Muscle of leg (tissue), 11 donors: Measurements from ENCODE around the gene MATR3. TPM values are rescaled to one million over a fixed set of nuclear protein-coding genes. Genes with fewer than 3 reads are reported as not detected.
"Not testable (repeated sequence)": the region's sequence is repeated elsewhere in the genome, so short reads cannot be mapped to it uniquely, and the experiment has no call there.

ENCODE experiments used
- DNase-seq: peaks from one replicate; pipeline ENCODE4 v3.0.0; 2013
- H3K27ac ChIP-seq: one replicate; pipeline ENCODE4 v1.5.1; 2013; ENCODE audit warnings: mild to moderate bottlenecking, low read length, control low read depth
- H3K27me3 ChIP-seq: one replicate; pipeline ENCODE4 v1.6.1; 2013; ENCODE audit warnings: low read length; ENCODE audit not compliant: control insufficient read depth, insufficient read depth
- H3K36me3 ChIP-seq: one replicate; pipeline ENCODE4 v1.6.1; 2013; ENCODE audit warnings: low read length; ENCODE audit not compliant: control insufficient read depth, insufficient read depth
- H3K4me1 ChIP-seq: one replicate; pipeline ENCODE4 v1.6.1; 2013; ENCODE audit warnings: low read length; ENCODE audit not compliant: control insufficient read depth, insufficient read depth
- H3K4me3 ChIP-seq: one replicate; pipeline ENCODE4 v1.5.1; 2013; ENCODE audit warnings: low read length, control low read depth
- H3K9me3 ChIP-seq: replicated peaks from 2 replicates; pipeline ENCODE4 v1.6.1; 2013; ENCODE audit warnings: low read depth, low read length; ENCODE audit not compliant: control insufficient read depth
- WGBS: methylation state at CpG from one replicate; pipeline ENCODE4 v1.1.5; 2013; ENCODE audit warnings: missing lambda C conversion rate; ENCODE audit not compliant: insufficient coverage; 5-methylcytosine and 5-hydroxymethylcytosine counted together
- polyA plus RNA-seq, 8 donors: library from polyadenylated mRNA; unstranded; fragments of 120-200 nt; gene quantifications; one replicate each; pipeline versions ENCODE4 v1.2.1 to v1.2.3, GENCODE V29; 2013; ENCODE audit warnings: inconsistent platforms in 1 of 8, low replicate concordance in 1 of 8; ENCODE audit not compliant: insufficient read length in 8 of 8, insufficient read depth in 1 of 8
- total RNA-seq: library from RNA; stranded (reverse); fragments of 120-200 nt; gene quantifications from one replicate; pipeline ENCODE4 v1.2.4, GENCODE V29; 2013

The MATR3 gene
- total and polyA plus RNA-seq, 9 donors: 255 to 369 (median 304) TPM

DNA sequence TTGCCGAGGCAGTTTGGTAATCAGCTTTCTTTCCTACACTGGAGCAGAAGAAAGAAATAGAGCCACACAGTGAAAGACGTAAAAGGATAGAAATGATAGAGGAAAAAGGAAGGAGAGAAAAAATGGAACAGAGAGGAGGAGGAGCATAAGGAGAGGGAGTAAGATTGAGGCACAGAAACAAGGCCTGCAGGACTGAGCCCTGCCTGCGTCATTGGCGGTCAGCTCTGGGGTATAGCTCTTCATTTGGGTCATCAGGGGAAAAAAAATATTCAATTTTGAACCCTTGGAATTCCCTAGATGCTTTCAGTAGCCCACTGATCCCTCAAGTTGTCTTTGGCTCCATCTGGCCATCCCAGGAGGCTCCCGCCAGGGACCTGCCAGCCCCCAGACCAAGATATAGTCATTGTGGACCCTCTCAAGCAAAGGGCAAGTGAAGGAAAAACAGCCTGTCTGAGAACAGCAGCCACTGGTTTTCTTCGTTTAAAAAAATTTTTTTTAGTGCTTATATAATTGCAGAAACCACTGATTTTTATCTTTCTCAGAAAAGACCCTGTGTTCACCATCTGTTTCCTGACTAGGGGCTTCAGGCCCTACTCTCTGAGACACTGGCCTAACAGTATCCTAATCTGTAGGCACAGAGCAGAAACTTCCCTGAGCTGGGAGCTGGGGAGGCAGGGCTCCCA lies 31.3 kb upstream of the MATR3 start:
- H3K27ac ChIP-seq: peak overlapping the region; percentile 63
- peaks cover 3% of the 10 kb centered on the region for H3K4me1 ChIP-seq
- H3K36me3 ChIP-seq: no peaks in the 10 kb centered on the region
- WGBS: 77% methylated on average over 4 of the region's 6 CpGs
- no peaks in the 10 kb centered on the region for H3K9me3 ChIP-seq
- no peak overlapping the region for H3K4me3 ChIP-seq
- no peaks in the 10 kb centered on the region for H3K27me3 ChIP-seq
- no peak for DNase-seq

DNA sequence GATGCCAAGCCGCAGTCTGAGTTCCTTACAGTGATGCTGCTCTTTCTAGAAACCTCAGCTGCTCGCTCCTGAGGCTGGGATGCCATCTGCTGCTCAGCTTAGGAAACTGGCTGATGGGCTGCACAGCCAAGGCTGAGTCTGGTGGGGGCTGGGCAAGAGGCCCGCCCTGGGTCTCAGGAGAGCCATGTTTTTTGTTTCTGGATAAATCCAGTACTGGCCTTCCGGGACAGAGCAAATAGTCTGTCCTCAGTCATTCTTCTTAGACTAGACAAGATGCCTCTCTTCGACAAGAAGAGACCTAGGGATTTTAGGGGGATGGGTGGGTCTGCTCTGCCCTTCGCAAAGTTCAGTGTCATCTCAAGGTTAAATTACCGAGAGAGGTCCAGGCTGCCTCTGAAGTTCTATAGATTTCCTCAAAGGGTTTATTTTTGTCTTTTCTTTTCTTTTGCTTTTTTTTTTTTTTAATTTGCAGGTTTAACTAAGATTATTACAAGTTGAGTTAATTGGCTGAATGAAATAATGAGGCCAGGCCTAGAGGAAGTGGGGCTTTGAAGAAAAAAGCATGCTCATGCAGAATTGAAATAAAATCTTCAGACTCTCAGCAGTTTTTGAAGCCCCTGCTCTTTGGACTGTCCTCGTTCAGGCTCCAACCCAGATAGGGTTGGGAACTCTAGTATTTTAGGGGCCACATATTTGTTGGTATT lies 30.6 kb upstream of the MATR3 start:
- Histone ChIP-seq H3K4me3 (no peak overlapping the region), H3K9me3 (no peaks in the 10 kb centered on the region), H3K36me3 (no peaks in the 10 kb centered on the region), H3K27ac (no peak overlapping the region), H3K4me1 (peaks cover 3% of the 10 kb centered on the region), H3K27me3 (no peaks in the 10 kb centered on the region)
- WGBS: 0% methylated on average over 2 of the region's 8 CpGs
- DNase-seq: peak; percentile 96

DNA sequence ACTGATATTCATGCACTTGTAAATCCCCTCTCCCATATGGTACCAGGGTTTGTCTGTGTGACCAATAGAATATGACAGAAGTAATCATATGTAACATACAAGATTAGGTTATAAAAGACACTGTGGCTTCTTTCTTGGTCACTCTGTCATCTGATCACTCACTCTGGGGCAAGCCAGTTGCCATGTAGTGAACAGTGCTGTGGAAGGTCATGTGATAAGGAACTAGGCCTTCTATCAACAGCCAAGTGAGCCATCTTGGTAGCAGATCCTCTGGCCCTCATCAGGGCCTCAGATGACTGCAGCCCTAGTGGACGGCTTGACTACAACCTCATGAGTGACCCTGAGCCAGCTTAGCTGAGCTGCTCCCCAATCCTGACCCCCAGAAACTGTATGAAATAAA lies 30.0 kb upstream of the MATR3 start:
- Histone ChIP-seq H3K27me3 (no peaks in the 10 kb centered on the region), H3K4me3 (no peak overlapping the region), H3K4me1 (peaks cover 5% of the 10 kb centered on the region), H3K9me3 (no peaks in the 10 kb centered on the region), H3K36me3 (no peaks in the 10 kb centered on the region), H3K27ac (no peak overlapping the region)
- WGBS: no CpG with 5 or more reads among the region's 1 CpG
- no peak for DNase-seq

- Histone ChIP-seq H3K4me3 (no peak overlapping the region), H3K27ac (no peak overlapping the region), H3K4me1 (peaks cover 8% of the 10 kb centered on the region), H3K9me3 (no peaks in the 10 kb centered on the region), H3K36me3 (no peaks in the 10 kb centered on the region), H3K27me3 (no peaks in the 10 kb centered on the region)
- no peak for DNase-seq
- 84% methylated on average over 3 of the region's 3 CpGs for WGBS
These were observed 29.6 kb upstream of the MATR3 start for GRCh38 chr5:139263946-139264345.

GRCh38 chr5:139265001-139265400 lies 28.5 kb upstream of the MATR3 start:
- WGBS: no CpG with 5 or more reads among the region's 2 CpGs
- Histone ChIP-seq H3K27ac (no peak overlapping the region), H3K4me3 (no peak overlapping the region), H3K9me3 (no peaks in the 10 kb centered on the region), H3K36me3 (no peaks in the 10 kb centered on the region), H3K27me3 (no peaks in the 10 kb centered on the region), H3K4me1 (peaks cover 8% of the 10 kb centered on the region)
- no peak for DNase-seq

GRCh38 chr5:139266236-139266635 lies 27.3 kb upstream of the MATR3 start:
- H3K9me3 ChIP-seq: no peaks in the 10 kb centered on the region
- no peaks in the 10 kb centered on the region for H3K36me3 ChIP-seq
- H3K4me3 ChIP-seq: no peak overlapping the region
- H3K4me1 ChIP-seq: peaks cover 8% of the 10 kb centered on the region
- no peak for DNase-seq
- 100% methylated on average over 1 of the region's 11 CpGs for WGBS
- no peaks in the 10 kb centered on the region for H3K27me3 ChIP-seq
- no peak overlapping the region for H3K27ac ChIP-seq

DNA sequence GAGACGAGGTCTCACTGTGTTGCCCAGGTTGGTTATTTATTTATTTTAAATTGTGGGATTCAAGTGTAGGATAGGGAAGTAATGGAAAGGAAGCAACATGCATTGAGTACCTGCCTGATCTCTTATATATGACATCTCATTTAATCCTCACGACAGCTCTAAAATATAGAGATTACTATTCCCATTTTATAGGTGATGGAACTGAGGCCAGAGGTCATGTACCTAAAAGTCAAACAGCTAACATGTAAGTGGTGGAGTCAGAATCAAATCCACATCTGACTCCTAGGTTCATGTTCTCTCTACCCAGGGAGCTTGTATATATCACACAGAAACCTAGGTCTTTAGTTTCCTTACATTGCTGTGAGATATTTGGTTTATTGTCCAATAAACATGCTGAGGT lies 26.1 kb upstream of the MATR3 start:
- WGBS: no CpG with 5 or more reads among the region's 2 CpGs

GRCh38 chr5:139268364-139269202 lies 25.0 kb upstream of the MATR3 start:
- Histone ChIP-seq H3K36me3 (no peaks in the 10 kb centered on the region), H3K4me3 (no peak overlapping the region), H3K27ac (no peak overlapping the region), H3K9me3 (no peaks in the 10 kb centered on the region), H3K4me1 (peaks cover 15% of the 10 kb centered on the region), H3K27me3 (peaks cover 2% of the 10 kb centered on the region)
- no peak for DNase-seq
- 85% methylated on average over 4 of the region's 5 CpGs for WGBS

More for the DNA sequence above, 26.1 kb upstream of the MATR3 start:
- Histone ChIP-seq H3K9me3 (no peaks in the 10 kb centered on the region), H3K36me3 (no peaks in the 10 kb centered on the region), H3K4me3 (no peak overlapping the region), H3K27ac (no peak overlapping the region), H3K4me1 (peaks cover 8% of the 10 kb centered on the region), H3K27me3 (no peaks in the 10 kb centered on the region)
- no peak for DNase-seq

DNA sequence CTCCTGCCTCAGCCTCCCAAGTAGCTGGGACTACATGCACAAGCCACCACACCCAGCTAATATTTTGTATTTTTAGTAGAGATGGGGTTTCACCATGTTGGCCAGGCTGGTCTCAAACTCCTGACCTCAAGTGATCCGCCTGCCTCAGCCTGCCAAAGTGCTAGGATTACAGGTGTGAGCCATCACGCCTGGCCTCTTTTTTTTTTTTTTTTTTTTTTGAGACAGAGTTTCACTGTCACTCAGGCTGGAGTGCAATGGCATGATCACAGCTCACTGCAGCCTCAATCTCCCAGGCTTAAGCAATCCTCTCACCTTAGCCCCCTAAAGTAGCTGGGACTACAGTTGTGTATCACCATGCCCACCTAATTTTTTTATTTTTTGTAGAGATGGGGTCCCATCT lies 22.8 kb upstream of the MATR3 start:
- H3K9me3 ChIP-seq, H3K36me3 ChIP-seq, H3K4me3 ChIP-seq, DNase-seq, H3K27ac ChIP-seq, H3K27me3 ChIP-seq: not testable (repeated sequence)
- 100% methylated on average over 1 of the region's 2 CpGs for WGBS
- H3K4me1 ChIP-seq: peaks cover 22% of the 10 kb centered on the region
